IPS-20b (cell line): ENCODE measurements around the gene NDUFA7.

ENCODE experiments used
- H3K27ac ChIP-seq: one replicate; pipeline ENCODE4 v1.5.1; 2013; ENCODE audit warnings: low read length
- H3K27me3 ChIP-seq: 2 replicates; pipeline ENCODE4 v1.6.1; 2013; ENCODE audit warnings: mild to moderate bottlenecking, low read length, inconsistent platforms; ENCODE audit not compliant: insufficient read depth
- H3K36me3 ChIP-seq: 2 replicates; pipeline ENCODE4 v1.6.1; 2013; ENCODE audit warnings: low read depth, mild to moderate bottlenecking, inconsistent platforms, low read length, moderate library complexity; ENCODE audit not compliant: insufficient read depth
- H3K4me1 ChIP-seq: 2 replicates; pipeline ENCODE4 v1.6.1; 2013; ENCODE audit warnings: mild to moderate bottlenecking, control low read depth, inconsistent platforms, low read length, moderate library complexity; ENCODE audit not compliant: insufficient read depth
- H3K4me3 ChIP-seq: 2 replicates; pipeline ENCODE4 v1.5.1; 2013; ENCODE audit warnings: mild to moderate bottlenecking, low read length, inconsistent platforms
- H3K9ac ChIP-seq: 2 replicates; pipeline ENCODE4 v1.6.1; 2013; ENCODE audit warnings: low read depth, mild to moderate bottlenecking, inconsistent platforms, low read length, moderate library complexity
- H3K9me3 ChIP-seq: 2 replicates; pipeline ENCODE4 v1.6.1; 2013; ENCODE audit warnings: mild to moderate bottlenecking, low read depth, low read length, inconsistent platforms; ENCODE audit not compliant: insufficient read depth

NDUFA7 gene

DNA sequence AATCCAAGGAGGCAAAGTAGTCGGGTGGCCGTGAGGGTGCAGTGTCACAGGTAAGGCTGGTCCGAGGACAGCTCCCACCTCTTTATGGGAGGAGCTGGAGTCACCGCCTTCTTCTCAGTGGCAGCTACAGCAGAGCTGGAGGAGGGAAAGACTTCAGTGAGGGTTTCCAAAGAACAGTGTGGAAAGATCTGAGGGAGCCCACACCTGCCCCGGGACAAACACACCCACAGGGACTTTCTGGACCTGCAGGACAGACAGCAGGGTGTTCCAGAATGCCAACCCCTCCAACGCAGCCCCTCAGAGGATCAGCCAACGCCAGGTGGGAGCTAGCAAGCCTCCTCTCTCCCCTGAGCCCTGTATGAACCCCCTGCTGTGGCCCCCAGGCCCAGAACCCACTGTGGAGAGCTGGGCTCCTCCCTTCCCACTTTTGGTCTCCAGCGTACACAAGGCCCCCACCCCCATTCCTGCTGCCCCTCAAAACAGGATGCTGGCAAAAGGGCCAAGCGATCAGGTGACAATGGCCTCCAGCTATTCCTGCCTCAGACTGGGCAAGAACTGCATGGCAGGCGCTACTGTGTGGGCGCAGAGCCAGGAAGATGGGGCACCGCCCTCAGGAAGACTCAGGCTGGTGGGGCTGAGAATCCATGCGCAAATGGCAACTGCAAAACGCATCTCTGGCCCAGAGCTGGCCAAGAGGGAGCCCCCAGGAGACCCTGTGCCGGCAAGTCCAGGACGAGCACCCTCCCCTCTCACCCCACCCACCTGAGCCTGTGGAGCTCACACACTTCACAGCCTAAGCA is 9.5 kb downstream of the NDUFA7 start:
- Histone ChIP-seq H3K27ac (no peak overlapping the region), H3K9me3 (no peaks in the 10 kb centered on the region), H3K27me3 (no peaks in the 10 kb centered on the region), H3K4me3 (no peak overlapping the region), H3K9ac (no peak overlapping the region), H3K36me3 (peaks cover 59% of the 10 kb centered on the region), H3K4me1 (peaks cover 1% of the 10 kb centered on the region; the same call in 1 of the 2 replicates)

DNA sequence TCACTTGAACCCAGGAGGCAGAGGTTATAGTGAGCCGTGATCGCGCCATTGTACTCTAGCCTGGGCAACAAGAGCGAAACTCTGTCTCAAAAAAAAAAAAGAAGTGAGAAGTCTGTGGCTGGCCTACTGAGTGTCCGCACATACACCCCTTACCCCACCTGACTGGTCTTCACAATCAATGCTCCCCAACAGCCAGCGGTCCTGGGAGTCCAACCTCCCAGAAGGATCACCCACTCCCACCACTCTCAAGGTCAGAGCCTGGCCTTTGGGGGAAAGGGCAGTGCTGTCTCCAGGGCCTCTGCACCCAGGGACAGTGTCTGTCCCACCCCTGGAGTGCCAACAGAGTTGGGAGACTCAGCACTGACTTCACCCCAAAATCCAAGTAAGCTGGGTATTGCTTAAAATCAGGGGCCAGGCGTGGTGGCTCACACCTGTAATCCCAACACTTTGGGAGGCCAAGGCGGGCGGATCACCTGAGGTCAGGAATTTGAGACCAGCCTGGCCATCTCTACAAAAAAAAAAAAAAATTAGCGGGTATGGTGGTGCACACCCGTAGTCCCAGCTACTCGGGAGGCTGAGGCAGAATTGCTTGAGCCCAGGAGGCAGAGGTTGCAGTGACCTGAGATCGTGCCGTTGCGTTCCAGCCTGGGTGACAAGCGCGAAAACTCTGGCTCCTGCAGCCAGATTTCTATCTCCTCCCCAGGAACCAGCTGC is 10.7 kb downstream of the NDUFA7 start:
- H3K9ac ChIP-seq, result no peak overlapping the region
- no peaks in the 10 kb centered on the region for H3K4me1 ChIP-seq
- peaks cover 49% of the 10 kb centered on the region for H3K36me3 ChIP-seq
- no peak overlapping the region for H3K27ac ChIP-seq
- no peak overlapping the region for H3K4me3 ChIP-seq
- H3K9me3 ChIP-seq, result no peaks in the 10 kb centered on the region
- H3K27me3 ChIP-seq, result no peaks in the 10 kb centered on the region

DNA sequence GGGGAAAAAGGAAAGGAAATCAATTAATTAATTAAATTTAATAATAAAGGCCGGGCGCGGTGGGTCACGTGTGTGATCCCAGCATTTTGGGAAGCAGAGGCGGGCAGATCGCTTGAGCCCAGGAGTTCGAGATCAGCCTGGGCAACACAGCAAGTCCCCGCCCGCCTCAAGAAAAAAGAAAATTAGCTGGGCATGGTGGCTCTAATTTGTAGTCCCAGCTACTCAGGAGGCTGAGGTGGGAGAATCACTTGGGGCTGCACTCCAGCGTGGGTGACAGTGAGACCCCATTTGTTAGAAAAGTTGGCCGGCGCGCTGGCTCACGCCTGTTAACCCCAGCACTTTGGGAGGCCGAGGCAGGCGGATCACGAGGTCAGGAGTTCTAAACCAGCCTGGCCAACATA is 12.3 kb downstream of the NDUFA7 start:
- peaks cover 35% of the 10 kb centered on the region for H3K36me3 ChIP-seq

DNA sequence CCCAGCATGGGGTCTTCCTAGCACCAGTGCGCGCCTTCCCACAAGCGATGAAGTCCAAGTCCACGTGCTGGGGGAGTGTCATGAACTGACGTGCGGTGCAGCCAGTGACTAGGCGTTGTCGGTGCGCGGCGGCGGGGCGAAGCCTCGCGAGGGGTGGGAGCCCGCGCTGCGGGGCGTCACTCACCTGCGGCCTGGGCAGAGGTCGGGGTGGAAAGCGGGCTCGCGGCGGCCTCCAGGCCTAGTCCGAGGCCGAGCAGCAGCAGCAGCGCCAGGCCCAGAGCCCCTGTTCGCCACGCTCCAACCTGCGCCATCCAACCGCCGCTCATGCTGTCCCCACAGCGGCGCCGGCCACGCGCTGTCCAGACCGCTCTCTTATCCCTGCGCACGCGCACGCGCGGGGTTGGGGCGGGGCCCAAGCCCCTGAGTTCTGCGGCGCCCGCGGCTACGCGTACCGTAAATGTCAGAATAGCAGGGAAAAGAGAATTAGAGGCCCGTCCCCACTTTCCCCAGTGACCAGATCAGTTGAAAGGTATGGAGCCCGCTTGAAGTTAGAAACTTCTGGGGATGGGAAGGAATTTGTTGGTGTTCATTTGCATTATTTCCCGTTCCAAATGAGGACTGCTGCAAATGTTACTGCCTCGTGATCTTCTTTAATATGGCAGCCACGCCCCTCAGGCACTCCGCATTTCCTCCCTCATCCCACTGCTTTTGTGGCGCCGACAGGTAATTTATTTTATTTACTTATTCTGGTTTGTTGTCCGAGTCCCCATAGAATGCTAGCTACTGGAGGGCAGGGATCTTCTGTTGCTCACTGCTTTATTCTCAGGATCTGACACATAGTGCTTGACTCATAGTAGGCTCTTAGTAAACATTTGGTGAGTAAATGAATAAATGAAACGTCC is 13.0 kb downstream of the NDUFA7 start, which contains the start of gene CD320:
Gene CD320 (minus strand): TSS at position 394 of the 902 bp plus-strand sequence. CDS start 68 bp downstream, at position 326.
- Histone ChIP-seq H3K27ac (no peak within 1 kb of the TSS), H3K27me3 (no peaks in the 10 kb centered on the region), H3K36me3 (peaks cover 30% of the 10 kb centered on the region)

More for the DNA sequence above, 12.3 kb downstream of the NDUFA7 start:
- Histone ChIP-seq H3K27ac (no peak overlapping the region), H3K4me1 (no peaks in the 10 kb centered on the region), H3K9ac (no peak overlapping the region; the same call in 1 of the 2 replicates), H3K4me3 (peak overlapping the region; percentile 92), H3K27me3 (no peaks in the 10 kb centered on the region), H3K9me3 (no peaks in the 10 kb centered on the region)

DNA sequence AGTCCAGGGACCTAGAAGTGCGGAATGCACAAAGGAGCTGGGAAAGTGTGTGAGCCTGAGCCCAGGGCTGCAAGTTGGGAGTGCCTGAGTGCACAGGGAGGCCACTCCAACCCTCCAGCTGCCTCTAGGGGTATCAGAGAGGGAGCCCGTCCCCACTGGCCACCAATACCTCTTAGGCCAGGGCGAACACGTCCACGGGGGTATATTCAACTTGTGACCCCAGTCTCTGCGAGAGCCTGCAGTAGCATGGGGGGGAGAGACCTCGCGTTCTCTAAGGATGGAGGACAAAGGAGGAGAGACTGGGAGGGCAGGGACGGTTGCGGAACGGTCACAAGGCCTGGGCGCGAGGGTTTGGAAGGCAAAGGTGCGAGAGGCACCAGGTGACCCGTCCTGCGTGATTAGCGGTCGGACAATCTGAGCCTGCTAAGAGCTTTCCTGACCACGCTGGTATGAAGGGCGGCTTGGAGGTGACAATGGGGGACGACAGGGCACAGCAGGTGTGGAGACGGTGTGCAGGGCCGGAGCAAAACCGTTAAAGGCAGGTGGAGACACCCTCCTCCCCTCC is 13.7 kb downstream of the NDUFA7 start:
- Histone ChIP-seq H3K27ac (no peak overlapping the region), H3K36me3 (peaks cover 31% of the 10 kb centered on the region), H3K4me1 (no peaks in the 10 kb centered on the region)

More for the DNA sequence above, 13.0 kb downstream of the NDUFA7 start, which contains the start of gene CD320:
- Histone ChIP-seq H3K4me1 (no peaks in the 10 kb centered on the region), H3K4me3 (peak within 1 kb of the TSS; percentile 92), H3K9ac (peak within 1 kb of the TSS; percentile 91), H3K9me3 (no peaks in the 10 kb centered on the region)

DNA sequence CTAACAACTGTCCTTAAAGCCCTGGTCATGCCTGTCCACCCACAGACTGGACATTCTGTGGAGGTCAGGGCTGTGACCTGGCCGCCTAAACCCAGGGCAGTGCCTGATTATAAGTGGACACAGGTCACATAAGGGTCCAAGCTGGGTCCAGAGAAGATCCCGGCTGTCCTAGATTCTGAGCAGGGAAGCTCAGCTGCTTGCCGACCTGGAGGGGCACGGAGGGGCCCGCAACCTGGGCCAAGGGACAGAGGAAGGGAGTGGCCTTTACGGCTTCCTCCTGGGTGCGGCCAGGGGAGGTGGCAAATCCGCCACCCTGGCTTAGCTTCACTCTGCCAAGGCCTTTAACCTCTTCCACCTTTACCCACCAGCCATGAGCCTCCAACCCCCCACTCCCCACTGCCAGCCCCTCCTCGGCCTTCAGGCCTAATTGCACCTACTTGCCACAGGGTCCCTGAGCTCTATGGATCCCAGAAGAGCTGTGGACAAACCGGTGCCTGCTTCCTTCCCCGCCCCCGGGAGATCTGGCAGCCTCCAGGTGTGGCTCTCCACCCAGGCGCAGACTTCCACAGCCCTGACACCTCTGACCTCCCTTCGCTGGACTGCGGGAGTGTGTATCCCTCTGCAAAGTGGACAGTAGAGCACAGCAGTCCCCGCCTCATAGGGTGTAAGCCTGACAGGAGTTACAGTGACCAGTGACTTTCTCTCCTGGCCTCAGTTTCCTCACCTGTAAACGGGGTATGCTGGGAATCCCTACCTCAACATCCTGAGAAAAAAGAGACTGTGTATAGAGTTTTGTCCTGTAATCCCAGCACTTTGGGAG is 14.7 kb downstream of the NDUFA7 start:
- Histone ChIP-seq H3K9ac (peak overlapping the region; percentile 91; the same call in 1 of the 2 replicates), H3K36me3 (peaks cover 32% of the 10 kb centered on the region), H3K27ac (no peak overlapping the region), H3K27me3 (no peaks in the 10 kb centered on the region), H3K4me1 (no peaks in the 10 kb centered on the region), H3K4me3 (peak overlapping the region; percentile 92; the same call in 1 of the 2 replicates), H3K9me3 (no peaks in the 10 kb centered on the region)

More for the DNA sequence above, 13.7 kb downstream of the NDUFA7 start:
- no peaks in the 10 kb centered on the region for H3K9me3 ChIP-seq
- H3K27me3 ChIP-seq, result no peaks in the 10 kb centered on the region
- peak overlapping the region; percentile 92 for H3K4me3 ChIP-seq
- peak overlapping the region; percentile 91 for H3K9ac ChIP-seq

DNA sequence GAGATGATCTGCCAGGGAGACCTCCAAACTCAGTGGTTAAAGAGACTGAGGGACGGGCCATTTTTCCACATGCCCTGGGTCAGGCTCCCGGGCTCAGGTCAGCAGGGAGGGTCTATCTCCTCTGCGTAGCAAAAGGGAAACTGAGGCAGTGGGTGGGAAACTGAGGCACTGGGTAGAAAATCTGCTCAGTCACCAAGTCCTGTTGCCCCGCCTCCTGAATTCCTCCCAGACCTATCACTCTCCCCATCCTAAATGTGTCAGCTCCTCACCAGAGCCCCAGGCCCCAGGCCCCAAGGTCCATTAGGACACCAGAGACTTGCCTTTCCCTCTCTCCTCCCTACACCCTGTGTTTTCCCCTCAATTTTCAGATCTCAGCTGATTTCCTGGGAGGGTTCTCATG is 15.4 kb downstream of the NDUFA7 start:
- H3K9ac ChIP-seq, result no peak overlapping the region
- H3K9me3 ChIP-seq, result no peaks in the 10 kb centered on the region
- H3K36me3 ChIP-seq, result peaks cover 26% of the 10 kb centered on the region
- H3K4me1 ChIP-seq, result no peaks in the 10 kb centered on the region
- H3K27ac ChIP-seq, result no peak overlapping the region
- no peak overlapping the region for H3K4me3 ChIP-seq
- H3K27me3 ChIP-seq, result no peaks in the 10 kb centered on the region

DNA sequence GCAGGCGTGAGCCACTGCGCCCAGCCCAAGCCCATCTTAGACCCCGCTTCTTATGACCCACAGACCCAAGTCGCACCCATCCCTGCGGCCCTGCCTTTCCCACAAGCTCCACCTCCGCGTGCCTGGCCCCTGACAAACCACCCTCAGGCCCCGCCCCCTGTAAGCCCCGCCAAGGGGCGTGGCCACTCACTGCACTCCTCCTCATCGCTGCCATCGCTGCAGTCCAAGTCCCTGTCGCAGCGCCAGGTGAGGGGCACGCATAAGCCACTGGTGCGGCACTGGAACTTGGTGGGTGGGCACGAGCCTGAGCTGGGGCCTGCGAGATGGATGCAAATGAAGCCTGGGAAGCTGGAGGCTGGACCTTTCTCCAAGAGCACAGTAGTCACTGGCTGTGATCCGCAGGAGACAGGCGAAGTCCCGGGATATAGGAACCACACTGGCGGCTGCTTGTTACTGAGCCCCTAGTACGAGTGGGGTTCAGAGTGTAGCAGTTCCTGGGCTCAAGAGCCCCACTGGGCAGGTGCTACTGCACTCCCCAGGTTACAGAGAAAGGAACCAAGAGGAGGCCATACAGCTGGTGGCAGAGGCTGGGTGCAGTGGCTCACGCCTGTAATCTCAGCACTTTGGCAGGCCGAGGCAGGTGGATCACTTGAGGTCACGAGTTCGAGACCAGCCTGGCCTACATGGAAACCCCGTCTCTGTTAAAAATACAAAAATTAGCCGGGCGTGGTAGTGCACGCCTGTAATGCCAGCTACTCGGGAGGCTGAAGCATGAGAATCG is 16.1 kb downstream of the NDUFA7 start:
- H3K9ac ChIP-seq, result no peak overlapping the region
- no peaks in the 10 kb centered on the region for H3K4me1 ChIP-seq
- H3K36me3 ChIP-seq, result peaks cover 20% of the 10 kb centered on the region
- H3K9me3 ChIP-seq, result no peaks in the 10 kb centered on the region
- no peak overlapping the region for H3K27ac ChIP-seq
- no peak overlapping the region for H3K4me3 ChIP-seq
- no peaks in the 10 kb centered on the region for H3K27me3 ChIP-seq

DNA sequence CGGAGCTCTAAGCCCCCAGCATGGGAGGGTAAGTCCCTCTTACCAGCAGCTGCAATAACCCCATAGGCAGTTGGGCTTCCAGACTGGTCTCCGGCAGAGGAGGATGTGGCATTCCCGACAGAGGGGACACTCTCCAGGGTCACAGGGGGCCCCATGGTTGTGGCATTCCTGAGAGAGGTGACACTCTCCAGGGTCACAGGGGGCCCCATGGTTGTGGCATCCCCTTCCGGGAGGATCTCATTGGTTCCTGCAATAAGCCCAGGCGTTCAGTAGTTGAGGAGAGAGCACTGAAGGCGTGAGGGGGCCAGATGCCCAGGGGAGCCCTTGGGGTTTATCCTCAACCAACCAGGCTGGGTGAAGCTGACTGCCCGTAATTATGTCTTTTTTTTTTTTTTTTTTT is 18.4 kb downstream of the NDUFA7 start:
- H3K4me1 ChIP-seq, result no peaks in the 10 kb centered on the region
- no peaks in the 10 kb centered on the region for H3K9me3 ChIP-seq
- no peaks in the 10 kb centered on the region for H3K27me3 ChIP-seq
- H3K4me3 ChIP-seq, result no peak overlapping the region
- peaks cover 12% of the 10 kb centered on the region; the same call in 1 of the 2 replicates for H3K36me3 ChIP-seq
- no peak overlapping the region for H3K9ac ChIP-seq
- no peak overlapping the region for H3K27ac ChIP-seq

DNA sequence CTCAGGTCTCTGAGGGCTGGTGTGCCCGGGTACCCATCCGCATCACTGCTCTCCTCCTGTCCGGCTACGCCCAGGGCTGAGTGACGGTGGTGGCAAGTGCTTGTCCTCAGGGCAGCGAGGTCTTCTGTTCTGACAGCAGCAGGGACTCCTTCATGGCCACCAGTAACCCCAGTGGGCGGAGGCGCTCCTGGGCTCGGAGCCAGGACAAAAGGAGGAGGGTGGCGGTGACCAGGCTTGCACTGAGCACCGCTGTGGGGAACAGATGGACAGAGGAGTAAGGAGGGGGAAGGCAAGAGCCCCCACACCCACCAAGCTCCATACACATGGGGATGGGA is 18.9 kb downstream of the NDUFA7 start:
- Histone ChIP-seq H3K36me3 (peaks cover 12% of the 10 kb centered on the region; the same call in 1 of the 2 replicates), H3K9ac (no peak overlapping the region), H3K27me3 (no peaks in the 10 kb centered on the region), H3K4me3 (no peak overlapping the region), H3K9me3 (no peaks in the 10 kb centered on the region), H3K4me1 (no peaks in the 10 kb centered on the region), H3K27ac (no peak overlapping the region)
